GM12878 (cell line): ENCODE results near the gene ASTN1. TPM values are rescaled to one million over a fixed set of nuclear protein-coding genes. Genes with fewer than 3 reads are reported as not detected.

Experiments
- ATAC-seq: fragments of 200-7000 bp; cut with Tn5 transposase; 3 replicates; pipeline ENCODE4 v1.9.1; 2020; ENCODE audit warnings: mild to moderate bottlenecking, moderate library complexity
- BruUV-seq: library from RNA; stranded (reverse); fragments of 400-500 nt; replicated peaks from 2 replicates; lab custom pipeline; 2021; lab: Mats Ljungman, UMichigan
- CTCF ChIA-PET: fragments of 300-600 bp; sonication (Branson Sonifier 250); formaldehyde crosslinking; extraction: SDS; loops from one replicate; lab custom pipeline; 2021; ENCODE audit warnings: inconsistent platforms; lab: Yijun Ruan, JAX
- POLR2A ChIA-PET: fragments of 350-600 bp; formaldehyde crosslinking; extraction: SDS; loops from one replicate; lab custom pipeline; 2021; ENCODE audit warnings: inconsistent platforms; lab: Charles Lee
- RAD21 ChIA-PET: fragments of 300-600 bp; sonication (Branson Sonifier 250); formaldehyde crosslinking; loops from one replicate; lab custom pipeline; 2023; ENCODE audit warnings: antibody characterized with exemption; ENCODE audit not compliant: unreplicated experiment; lab: Charles Lee
- SMC1A ChIA-PET: fragments of 300-600 bp; sonication (Branson Sonifier 250); formaldehyde crosslinking; loops from one replicate; lab custom pipeline; 2023; ENCODE audit not compliant: unreplicated experiment, uncharacterized antibody; lab: Charles Lee
- DNase-seq: peaks from one replicate; pipeline ENCODE4 v3.0.0-alpha.2; 2011; ENCODE audit warnings: low read depth, low spot score
- FAIRE-seq: peaks from 3 replicates; lab custom pipeline; 2011; peaks lifted over from hg19 to GRCh38; lab: Jason Lieb, UNC
- H2AFZ ChIP-seq: 2 replicates; pipeline ENCODE4 v1.6.0; 2011; ENCODE audit warnings: low read depth, low read length, control low read depth; ENCODE audit not compliant: control insufficient read depth
- H3K27ac ChIP-seq: 2 replicates; pipeline ENCODE4 v1.5.1; 2011; ENCODE audit warnings: control low read depth; ENCODE audit not compliant: control insufficient read depth, insufficient read depth
- H3K27me3 ChIP-seq, 2 experiments: replicated peaks in 1 of 2; 2 replicates each; pipeline versions ENCODE4 v1.6.0 to v1.6.1; 2011; ENCODE audit warnings: low read length in 1 of 2; ENCODE audit not compliant: control insufficient read depth in 2 of 2, insufficient read depth in 2 of 2
- H3K36me3 ChIP-seq, 2 experiments: 2 replicates each; pipeline ENCODE4 v1.5.1; 2011; ENCODE audit warnings: low read length in 1 of 2; ENCODE audit not compliant: control insufficient read depth in 2 of 2, insufficient read depth in 2 of 2
- H3K4me1 ChIP-seq: 2 replicates; pipeline ENCODE4 v1.6.1; 2011; ENCODE audit warnings: mild to moderate bottlenecking, low read length, moderate library complexity, mixed read lengths; ENCODE audit not compliant: control insufficient read depth, insufficient read depth
- H3K4me2 ChIP-seq: 2 replicates; pipeline ENCODE4 v1.6.0; 2011; ENCODE audit warnings: control low read depth; ENCODE audit not compliant: control insufficient read depth, insufficient read depth
- H3K4me3 ChIP-seq: fragments of 200-600 bp; sonication (generic); 2 replicates; pipeline ENCODE4 v1.5.1; 2016
- H3K79me2 ChIP-seq: 2 replicates; pipeline ENCODE4 v1.6.0; 2011; ENCODE audit warnings: low read length; ENCODE audit not compliant: control insufficient read depth, insufficient read depth
- H3K9ac ChIP-seq: 2 replicates; pipeline ENCODE4 v1.8.0; 2011; ENCODE audit warnings: low read length, control low read depth, mixed read lengths; ENCODE audit not compliant: control insufficient read depth, insufficient read depth
- H3K9me3 ChIP-seq: replicated peaks from 3 replicates; pipeline ENCODE4 v1.5.1; 2011; ENCODE audit warnings: mild to moderate bottlenecking, low read length; ENCODE audit not compliant: control insufficient read depth, insufficient read depth
- H4K20me1 ChIP-seq: 2 replicates; pipeline ENCODE4 v1.6.0; 2011; ENCODE audit not compliant: control insufficient read depth, insufficient read depth
- CBFB ChIP-seq: IDR thresholded peaks from 2 replicates; pipeline ENCODE4 v1.6.1; 2016; ENCODE audit warnings: antibody characterized with exemption, low read depth
- CHD4 ChIP-seq: fragments of 200-600 bp; sonication (generic); IDR thresholded peaks from 2 replicates; pipeline ENCODE4 v1.6.1; 2016; ENCODE audit warnings: mild to moderate bottlenecking
- FOXK2 ChIP-seq: fragments of 450-650 bp; IDR thresholded peaks from 2 replicates; pipeline ENCODE4 v1.6.1; 2017; ENCODE audit warnings: mild to moderate bottlenecking, moderate library complexity
- HDAC6 ChIP-seq: fragments of 200-600 bp; sonication (generic); IDR thresholded peaks from one replicate; pipeline ENCODE4 v1.8.0; 2017; ENCODE audit warnings: antibody characterized with exemption; ENCODE audit not compliant: unreplicated experiment
- IRF3 ChIP-seq: fragments of 450-650 bp; IDR thresholded peaks from 2 replicates; pipeline ENCODE4 v1.6.1; 2014; ENCODE audit warnings: mild to moderate bottlenecking
- NBN ChIP-seq: fragments of 450-650 bp; IDR thresholded peaks from 2 replicates; pipeline ENCODE4 v1.6.1; 2016
- POLR2A ChIP-seq: IDR thresholded peaks from 2 replicates; pipeline ENCODE4 v1.6.1; 2011; ENCODE audit warnings: low read depth, mild to moderate bottlenecking, low read length
- REST ChIP-seq: IDR thresholded peaks from 2 replicates; pipeline ENCODE4 v1.6.1; 2012; ENCODE audit warnings: mild to moderate bottlenecking, low read depth, low read length
- SKIL ChIP-seq: fragments of 450-650 bp; IDR thresholded peaks from 2 replicates; pipeline ENCODE4 v1.6.1; 2017; ENCODE audit warnings: mild to moderate bottlenecking, low read depth, inconsistent platforms; ENCODE audit not compliant: poor library complexity, severe bottlenecking
- SMAD1 ChIP-seq: fragments of 450-650 bp; IDR thresholded peaks from 2 replicates; pipeline ENCODE4 v1.6.1; 2018; ENCODE audit warnings: mild to moderate bottlenecking, low read depth; ENCODE audit not compliant: partially characterized antibody
- SPI1 ChIP-seq: IDR thresholded peaks from 2 replicates; pipeline ENCODE4 v1.6.1; 2011; ENCODE audit warnings: low read depth, mild to moderate bottlenecking, low read length, moderate library complexity, borderline replicate concordance; ENCODE audit not compliant: insufficient read depth
- WGBS: methylation state at CpG from one replicate; pipeline ENCODE4 v1.1.6; 2016; ENCODE audit warnings: low lambda C conversion rate; ENCODE audit not compliant: insufficient replicate concordance, insufficient coverage; ENCODE audit errors: missing lambda C conversion rate; 5-methylcytosine and 5-hydroxymethylcytosine counted together
- in situ Hi-C: fragments of 300-500 bp; cut with MboI; formaldehyde crosslinking; loops from 9 replicates; pipeline ENCODE4 v1.14.3; 2018; ENCODE audit warnings: mixed read lengths
- intact Hi-C: fragments of 100-400 bp; cut with micrococcal nuclease; formaldehyde crosslinking; loops from one replicate; pipeline ENCODE4 v1.14.2; 2022; ENCODE audit not compliant: unreplicated experiment
- polyA plus RNA-seq, 11 experiments: library from polyadenylated mRNA; depleted of rRNA in 4 of 11; unstranded in 6 of 11; stranded (reverse) in 5 of 11; fragments of >200 nt; fragmentation: Nextera tagmentation in 4 of 11; fragmentation: Illumina TruSeq in 1 of 11; extraction: Ambion mirVana in 4 of 11; extraction: Trizol in 1 of 11; gene quantifications; 1 replicate in 1 of 11; 2 replicates in 10 of 11; pipeline versions ENCODE4 v1.2.1 to v1.2.3, GENCODE V29; 2011 to 2016; ENCODE audit warnings: inconsistent platforms in 2 of 11, missing spikeins in 2 of 11, low read depth in 1 of 11
- total RNA-seq, 4 experiments: library from RNA; depleted of rRNA in 3 of 4; stranded (reverse); fragments of >200 nt in 3 of 4; fragmentation: Illumina TruSeq in 1 of 4; extraction: Trizol in 1 of 4; gene quantifications; 2 replicates each; pipeline versions ENCODE4 v1.2.1 to v1.2.3, GENCODE V29; 2013 to 2021

Gene ASTN1
- total and polyA plus RNA-seq, 10 of the 15 experiments (the other 5 are each of a cell fraction or from before 2014, with no cell fraction given), result 0.04 TPM; not detected in 9

GRCh38 chr1:177209357-177209756, 44.8 kb upstream of the ASTN1 start:
- 60% methylated on average over 3 of the region's 3 CpGs for WGBS
- Histone ChIP-seq H3K4me2 (no peak overlapping the region), H3K4me3 (no peak overlapping the region), H3K4me1 (no peaks in the 10 kb centered on the region), H4K20me1 (no peaks in the 10 kb centered on the region), H3K27me3 (no peaks in the 10 kb centered on the region), H3K36me3 (no peaks in the 10 kb centered on the region), H3K9me3 (no peaks in the 10 kb centered on the region), H3K27ac (no peak overlapping the region), H3K79me2 (no peaks in the 10 kb centered on the region), H3K9ac (no peak overlapping the region), H2AFZ (no peak overlapping the region)
- no peak for ATAC-seq
- ChIA-PET RAD21 (no interaction called here), CTCF (no interaction called here), SMC1A (interaction anchor here (0.6 kb wide), 1 partner anchor 21 kb away, joined by 4 read pairs; no protein-coding TSS in a partner anchor), POLR2A (no interaction called here)
- TF ChIP-seq FOXK2 (no peak), CHD4 (no peak), CBFB (no peak), IRF3 (no peak), NBN (no peak), HDAC6 (no peak), SKIL (no peak), POLR2A (no peak), REST (no peak), SMAD1 (no peak), SPI1 (no peak)
- intact Hi-C loops, result no loop called here
- no peak for DNase-seq
- no peak for FAIRE-seq
- BruUV-seq, result no TSS peak
- in situ Hi-C loops, result no loop called here
